Thoracic aorta (tissue), 2 donors: ENCODE measurements around the gene ZFYVE28. TPM values are rescaled to one million over a fixed set of nuclear protein-coding genes. Genes with fewer than 3 reads are reported as not detected.

ENCODE experiments used
- ATAC-seq: fragments of 150-250 bp; one replicate; pipeline ENCODE4 v1.8.0; 2017; ENCODE audit warnings: low read depth; ENCODE audit not compliant: insufficient number of reproducible peaks, low FRiP score
- DNase-seq: peaks from one replicate; pipeline ENCODE4 v3.0.0-alpha.2; 2020; ENCODE audit warnings: low spot score
- H3K27ac ChIP-seq, 2 donors: fragments of 200-600 bp; sonication (generic); 1 replicate in 1 of 2; 2 replicates in 1 of 2; pipeline ENCODE4 v1.5.1; 2016; ENCODE audit warnings: mild to moderate bottlenecking in 2 of 2, moderate library complexity in 2 of 2
- H3K27me3 ChIP-seq: fragments of 200-600 bp; sonication (generic); replicated peaks from 2 replicates; pipeline ENCODE4 v1.6.0; 2016; ENCODE audit warnings: mild to moderate bottlenecking; ENCODE audit not compliant: insufficient read depth
- H3K36me3 ChIP-seq: fragments of 200-600 bp; sonication (generic); one replicate; pipeline ENCODE4 v1.5.1; 2016
- H3K4me1 ChIP-seq, 2 donors: fragments of 200-600 bp; sonication (generic); 1 replicate in 1 of 2; 2 replicates in 1 of 2; pipeline versions ENCODE4 v1.5.1 to v1.6.0; 2016; ENCODE audit warnings: low read depth in 2 of 2, mild to moderate bottlenecking in 1 of 2; ENCODE audit not compliant: control insufficient read depth in 1 of 2
- H3K4me3 ChIP-seq: fragments of 200-600 bp; sonication (generic); 2 replicates; pipeline ENCODE4 v1.5.1; 2016; ENCODE audit warnings: mild to moderate bottlenecking
- H3K9me3 ChIP-seq: fragments of 200-600 bp; sonication (generic); 2 replicates; pipeline ENCODE4 v1.5.1; 2016
- total RNA-seq, 2 donors: library from RNA; depleted of rRNA; stranded (reverse); fragments of >200 nt; gene quantifications; one replicate each; pipeline versions ENCODE4 v1.1.0 to v1.2.3, GENCODE V29; 2016
- TF ChIP-seq, protein P1 (sequence below): fragments of 200-600 bp; sonication (generic); IDR thresholded peaks from one replicate; pipeline ENCODE4 v1.5.1; 2019; ENCODE audit warnings: antibody characterized with exemption

Gene ZFYVE28
- total RNA-seq, 2 donors from 2014 or later: 11.5 to 20.2 TPM

DNA sequence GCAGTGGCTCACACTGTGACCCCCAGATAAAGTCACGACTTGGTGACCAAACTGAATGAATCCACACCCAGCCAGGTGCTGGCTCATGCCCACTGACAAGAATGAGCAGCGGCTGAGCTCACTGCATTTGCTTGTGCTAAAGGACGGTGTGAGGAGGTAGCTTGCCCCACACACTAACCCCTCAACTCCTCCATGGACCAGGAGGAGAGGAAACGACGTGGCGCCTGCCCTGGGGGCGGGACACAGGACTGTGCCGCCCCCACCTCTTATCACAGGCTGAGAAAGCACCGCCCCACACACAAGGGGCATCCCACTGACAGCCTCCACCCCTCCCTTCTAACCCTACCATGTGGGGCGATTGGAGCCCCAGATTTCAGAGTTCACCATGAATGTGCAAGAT is 43.0 kb downstream of the ZFYVE28 start:
- DNase-seq (no peak), ATAC-seq (no peak)
- no peaks in the 10 kb centered on the region for H3K4me1 ChIP-seq
- H3K27me3 ChIP-seq: no peaks in the 10 kb centered on the region
- TF ChIP-seq, protein P1, sequence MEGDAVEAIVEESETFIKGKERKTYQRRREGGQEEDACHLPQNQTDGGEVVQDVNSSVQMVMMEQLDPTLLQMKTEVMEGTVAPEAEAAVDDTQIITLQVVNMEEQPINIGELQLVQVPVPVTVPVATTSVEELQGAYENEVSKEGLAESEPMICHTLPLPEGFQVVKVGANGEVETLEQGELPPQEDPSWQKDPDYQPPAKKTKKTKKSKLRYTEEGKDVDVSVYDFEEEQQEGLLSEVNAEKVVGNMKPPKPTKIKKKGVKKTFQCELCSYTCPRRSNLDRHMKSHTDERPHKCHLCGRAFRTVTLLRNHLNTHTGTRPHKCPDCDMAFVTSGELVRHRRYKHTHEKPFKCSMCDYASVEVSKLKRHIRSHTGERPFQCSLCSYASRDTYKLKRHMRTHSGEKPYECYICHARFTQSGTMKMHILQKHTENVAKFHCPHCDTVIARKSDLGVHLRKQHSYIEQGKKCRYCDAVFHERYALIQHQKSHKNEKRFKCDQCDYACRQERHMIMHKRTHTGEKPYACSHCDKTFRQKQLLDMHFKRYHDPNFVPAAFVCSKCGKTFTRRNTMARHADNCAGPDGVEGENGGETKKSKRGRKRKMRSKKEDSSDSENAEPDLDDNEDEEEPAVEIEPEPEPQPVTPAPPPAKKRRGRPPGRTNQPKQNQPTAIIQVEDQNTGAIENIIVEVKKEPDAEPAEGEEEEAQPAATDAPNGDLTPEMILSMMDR: no peak
- H3K27ac ChIP-seq: no peak overlapping the region
- H3K9me3 ChIP-seq: no peaks in the 10 kb centered on the region
- no peak overlapping the region for H3K4me3 ChIP-seq
- no peaks in the 10 kb centered on the region for H3K36me3 ChIP-seq

DNA sequence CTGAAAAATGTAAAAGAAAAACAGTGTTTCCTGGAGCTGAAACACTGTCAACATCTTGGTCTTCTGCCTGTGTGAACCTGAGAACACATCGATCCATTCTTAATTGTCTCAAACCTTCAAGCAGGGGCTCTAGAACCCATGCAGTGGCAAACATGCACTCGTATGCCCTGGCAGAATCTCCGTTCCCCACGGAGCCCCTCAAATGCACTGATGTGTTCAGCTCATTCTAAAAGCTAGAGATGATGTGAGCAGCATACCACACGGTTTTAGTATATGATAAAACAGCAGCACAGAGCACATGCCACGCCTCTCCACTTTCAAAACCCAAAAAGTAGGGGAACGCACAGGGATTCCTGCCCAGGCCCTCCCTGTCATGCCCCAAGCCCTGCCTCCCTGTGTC is 44.9 kb downstream of the ZFYVE28 start:
- TF ChIP-seq, protein P1: no peak
- H3K27me3 ChIP-seq: no peaks in the 10 kb centered on the region
- no peak for DNase-seq
- no peak overlapping the region for H3K4me3 ChIP-seq
- ATAC-seq: no peak
- H3K9me3 ChIP-seq: no peaks in the 10 kb centered on the region
- H3K4me1 ChIP-seq: no peaks in the 10 kb centered on the region
- no peaks in the 10 kb centered on the region for H3K36me3 ChIP-seq
- no peak overlapping the region for H3K27ac ChIP-seq

DNA sequence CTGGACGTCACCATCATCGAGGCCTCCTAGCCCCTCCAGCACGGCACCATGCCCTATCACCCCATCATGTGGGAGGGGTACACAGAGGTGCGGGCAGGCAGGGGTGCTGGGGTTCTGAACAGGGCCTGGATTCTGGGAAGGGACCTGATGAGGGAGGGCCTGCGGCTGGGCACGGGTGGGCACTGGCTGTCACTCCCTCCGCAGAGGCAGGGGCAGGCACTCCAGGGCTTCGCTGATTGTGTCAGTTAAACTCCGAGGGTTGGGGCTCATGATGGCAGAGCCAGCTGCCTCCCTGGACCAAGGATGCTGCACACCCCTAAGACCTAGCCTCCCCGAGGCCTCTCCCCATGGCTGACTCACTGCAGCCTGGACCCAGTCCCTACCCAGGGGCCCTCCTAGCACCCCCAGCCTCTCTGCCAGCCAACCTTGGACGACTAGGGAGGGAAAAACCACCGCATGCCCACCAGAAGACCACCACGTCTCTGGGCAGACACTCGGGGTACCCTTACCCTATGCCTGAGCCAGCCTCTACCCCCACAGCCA is 45.9 kb downstream of the ZFYVE28 start:
- no peak for ATAC-seq
- Histone ChIP-seq H3K4me3 (no peak overlapping the region), H3K36me3 (no peaks in the 10 kb centered on the region), H3K4me1 (no peaks in the 10 kb centered on the region), H3K9me3 (no peaks in the 10 kb centered on the region), H3K27ac (no peak overlapping the region), H3K27me3 (no peaks in the 10 kb centered on the region)
- no peak for DNase-seq
- TF ChIP-seq, protein P1: no peak

DNA sequence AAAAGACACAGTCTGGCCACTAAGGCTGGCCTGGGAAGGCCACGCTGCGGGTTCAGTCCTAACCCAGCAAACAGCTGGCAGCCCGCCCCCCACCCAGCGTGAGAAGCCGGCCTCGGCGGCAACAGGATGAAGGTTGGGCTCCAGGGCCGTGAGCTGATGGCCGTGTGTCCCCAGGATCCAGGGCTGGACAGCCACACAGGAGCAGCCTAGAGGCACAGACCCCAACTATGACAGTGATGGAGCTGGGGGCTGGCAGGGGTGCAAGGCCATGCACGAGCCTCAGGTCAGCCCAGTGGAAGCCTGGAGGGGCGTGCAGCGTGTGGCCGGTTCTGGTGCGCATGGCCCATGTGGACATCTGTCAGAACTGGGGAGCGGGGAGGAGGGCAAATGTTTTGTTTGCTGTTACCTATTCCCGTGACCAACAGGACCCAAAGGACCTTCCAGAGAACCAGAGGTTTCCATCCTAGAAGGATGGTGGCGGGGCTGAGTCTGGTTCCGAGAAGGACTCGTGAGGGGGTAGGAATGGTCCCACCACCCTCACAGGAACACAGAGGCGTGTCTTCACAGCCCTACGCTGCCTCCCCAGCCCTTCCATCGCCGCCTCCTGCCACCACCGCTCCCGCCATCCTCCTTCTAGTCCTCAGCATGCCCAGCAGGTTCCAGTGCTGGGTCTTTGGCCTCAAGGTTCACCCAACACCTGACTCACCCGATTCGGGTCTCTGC is 46.5 kb downstream of the ZFYVE28 start:
- Histone ChIP-seq H3K36me3 (no peaks in the 10 kb centered on the region), H3K27me3 (no peaks in the 10 kb centered on the region), H3K9me3 (no peaks in the 10 kb centered on the region), H3K4me3 (no peak overlapping the region), H3K4me1 (no peaks in the 10 kb centered on the region), H3K27ac (no peak overlapping the region)
- no peak for ATAC-seq
- no peak for DNase-seq
- TF ChIP-seq, protein P1: no peak

DNA sequence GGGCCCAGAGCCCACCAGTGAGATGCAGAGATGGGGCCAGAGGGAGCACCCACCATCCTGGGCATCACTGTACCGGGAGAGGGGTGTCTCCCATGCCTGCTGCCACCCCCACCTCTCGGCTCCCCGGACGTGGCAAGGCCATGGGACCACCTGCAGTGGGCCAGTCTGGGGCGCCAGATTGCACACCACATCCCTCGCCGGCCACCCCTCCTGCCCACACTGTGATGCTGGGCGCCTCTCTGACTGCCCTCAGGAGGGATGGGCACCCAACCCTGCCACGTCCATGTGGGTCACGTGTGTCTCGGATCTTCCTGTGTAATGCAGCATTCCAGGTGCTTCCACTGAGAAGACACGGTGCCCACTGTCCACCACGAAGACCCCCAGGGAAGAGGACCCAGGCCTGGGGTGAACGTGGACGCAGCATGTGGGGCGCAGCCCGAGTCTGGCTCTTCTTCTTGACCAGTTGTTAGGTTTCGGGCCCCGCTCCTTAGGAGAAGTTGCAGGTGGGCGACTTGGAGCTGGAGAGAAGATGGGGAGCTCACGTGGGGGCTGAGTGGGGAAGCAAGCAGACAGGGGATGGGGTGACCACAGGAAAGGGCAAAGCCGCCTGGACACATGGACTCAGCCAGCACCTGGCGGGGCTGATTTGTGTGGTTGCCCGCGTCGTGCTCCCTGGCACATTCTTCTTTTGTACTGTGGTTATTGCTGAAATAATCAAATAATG is 47.7 kb downstream of the ZFYVE28 start:
- Histone ChIP-seq H3K4me1 (no peaks in the 10 kb centered on the region), H3K27me3 (no peaks in the 10 kb centered on the region), H3K4me3 (no peak overlapping the region), H3K27ac (no peak overlapping the region), H3K36me3 (no peaks in the 10 kb centered on the region), H3K9me3 (no peaks in the 10 kb centered on the region)
- TF ChIP-seq, protein P1: no peak
- ATAC-seq: no peak
- DNase-seq: no peak
